ENCODE measurements around the gene KRTAP10-1.

Gene KRTAP10-1

DNA sequence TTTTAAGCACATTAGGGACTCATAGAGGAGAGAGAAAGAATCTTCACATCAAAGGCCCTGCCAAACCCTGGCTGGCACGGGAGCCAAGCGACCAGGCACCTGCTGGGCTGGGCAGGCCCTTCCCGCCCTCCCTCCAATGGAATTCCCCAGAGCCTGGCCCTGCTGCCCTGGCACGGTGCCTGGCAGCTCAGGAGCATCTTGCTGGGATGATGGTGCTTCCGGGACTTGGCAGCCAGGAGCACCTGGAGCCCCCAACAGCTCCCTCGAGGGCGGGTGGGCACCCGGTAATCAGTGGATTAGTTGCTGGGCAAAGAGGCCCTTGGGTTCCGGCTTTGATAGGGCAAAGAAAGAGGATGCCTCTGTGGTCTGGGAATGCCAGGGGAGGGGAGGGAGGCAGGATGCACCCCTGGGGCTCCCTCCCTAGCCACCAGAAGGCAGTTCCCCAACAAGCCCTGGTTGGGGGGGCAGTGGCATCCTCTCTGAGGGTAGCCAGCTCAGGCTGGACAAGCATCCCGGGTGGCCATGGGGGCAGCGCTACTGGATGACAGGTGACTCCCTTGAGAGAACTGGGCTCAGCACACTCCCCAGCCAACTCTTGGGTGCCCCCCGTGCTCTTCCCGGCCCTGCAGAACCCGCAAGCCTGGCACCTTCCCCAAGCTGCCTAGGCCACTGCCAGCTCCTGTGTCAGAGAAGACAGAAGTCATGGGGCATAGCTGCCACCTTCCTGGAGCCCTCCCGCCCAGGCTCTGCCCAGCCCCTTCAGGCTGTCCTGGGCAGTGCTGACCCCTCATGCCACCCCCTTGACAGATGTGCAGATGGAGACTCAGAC lies 26.4 kb downstream of the KRTAP10-1 start:
- Histone ChIP-seq H3K9me3 (ENCODE audit: control insufficient read depth, low read length) (no peaks in the 10 kb centered on the region), H3K4me3 (ENCODE audit: low read length) (no peak overlapping the region), H3K27me3 (ENCODE audit: control insufficient read depth, insufficient read depth, low read length) (peaks cover 10% of the 10 kb centered on the region), H3K4me1 (ENCODE audit: control insufficient read depth, insufficient read depth, low read length) (peaks cover 10% of the 10 kb centered on the region), H3K9ac (ENCODE audit: low read length) (no peak overlapping the region), H3K36me3 (ENCODE audit: control insufficient read depth, insufficient read depth, low read length) (no peaks in the 10 kb centered on the region)

DNA sequence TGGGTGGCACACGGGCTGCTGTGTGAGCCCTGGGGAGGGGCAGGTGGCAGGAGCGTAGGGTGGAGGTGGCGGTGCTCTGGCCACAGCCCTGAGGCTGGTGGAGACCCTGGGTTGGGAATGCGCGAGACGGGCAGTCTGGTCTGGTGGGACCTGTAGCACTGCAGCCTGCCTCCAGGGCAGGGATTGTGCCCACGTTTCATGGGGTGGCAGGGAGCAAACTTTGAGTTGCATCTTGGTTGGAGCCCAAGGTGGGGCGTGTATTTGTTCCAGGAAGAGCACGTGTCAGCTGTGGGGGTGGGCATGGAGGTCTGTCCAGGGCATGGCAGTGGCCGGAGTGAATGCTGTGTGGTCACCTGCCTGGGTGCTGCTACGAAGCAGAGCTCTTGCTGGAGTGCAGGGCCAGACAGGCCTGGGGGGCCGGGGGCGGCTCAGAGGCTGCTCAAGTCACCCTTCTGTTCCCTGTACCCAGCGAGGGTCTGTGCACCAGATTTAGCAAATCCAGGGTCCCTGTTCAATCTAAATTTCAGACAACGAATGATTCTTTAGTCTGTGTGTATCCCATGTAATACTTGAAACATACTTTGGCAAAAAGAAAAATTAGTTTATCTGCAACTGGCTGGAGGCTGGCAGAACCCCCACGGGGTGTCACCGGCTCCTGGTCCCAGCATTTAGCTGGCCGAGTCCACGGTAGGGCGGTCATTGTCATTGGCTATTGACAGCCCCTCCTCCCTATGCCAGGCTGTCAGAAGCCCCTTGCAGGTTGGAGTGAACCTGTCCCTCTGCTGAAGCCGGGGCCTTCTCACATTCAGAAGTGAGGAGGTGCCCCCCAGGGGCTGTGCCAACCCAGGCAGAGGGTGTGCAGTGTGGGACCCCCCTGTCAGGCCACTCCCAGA lies 27.3 kb downstream of the KRTAP10-1 start:
- Histone ChIP-seq H3K27me3 (ENCODE audit: control insufficient read depth, insufficient read depth, low read length) (peaks cover 15% of the 10 kb centered on the region), H3K9ac (ENCODE audit: low read length) (no peak overlapping the region), H3K36me3 (ENCODE audit: control insufficient read depth, insufficient read depth, low read length) (no peaks in the 10 kb centered on the region), H3K4me1 (ENCODE audit: control insufficient read depth, insufficient read depth, low read length) (peaks cover 10% of the 10 kb centered on the region), H3K4me3 (ENCODE audit: low read length) (no peak overlapping the region), H3K9me3 (ENCODE audit: control insufficient read depth, low read length) (no peaks in the 10 kb centered on the region)

DNA sequence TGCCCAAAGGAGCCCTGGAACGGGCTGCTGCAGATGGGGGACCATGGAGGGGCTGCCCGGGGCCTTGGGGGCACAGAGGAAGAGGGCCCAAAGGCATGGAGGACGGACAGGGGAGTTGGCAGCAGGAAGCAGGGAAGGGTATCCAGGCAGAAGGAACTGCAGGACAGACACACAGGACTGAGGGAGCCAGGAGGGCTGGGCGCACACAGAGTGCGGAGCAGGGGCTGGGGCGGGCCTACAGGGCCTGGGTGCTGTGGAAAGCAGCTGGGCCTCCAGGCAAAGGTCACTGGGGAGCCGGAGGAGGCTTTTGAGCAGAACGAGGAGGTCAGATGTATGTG lies 28.1 kb downstream of the KRTAP10-1 start:
- no peaks in the 10 kb centered on the region for H3K9me3 ChIP-seq (ENCODE audit: control insufficient read depth, low read length)
- H3K4me3 ChIP-seq (ENCODE audit: low read length), result no peak overlapping the region
- peaks cover 15% of the 10 kb centered on the region for H3K27me3 ChIP-seq (ENCODE audit: control insufficient read depth, insufficient read depth, low read length)
- no peak overlapping the region for H3K9ac ChIP-seq (ENCODE audit: low read length)
- peaks cover 10% of the 10 kb centered on the region for H3K4me1 ChIP-seq (ENCODE audit: control insufficient read depth, insufficient read depth, low read length)
- no peaks in the 10 kb centered on the region for H3K36me3 ChIP-seq (ENCODE audit: control insufficient read depth, insufficient read depth, low read length)

DNA sequence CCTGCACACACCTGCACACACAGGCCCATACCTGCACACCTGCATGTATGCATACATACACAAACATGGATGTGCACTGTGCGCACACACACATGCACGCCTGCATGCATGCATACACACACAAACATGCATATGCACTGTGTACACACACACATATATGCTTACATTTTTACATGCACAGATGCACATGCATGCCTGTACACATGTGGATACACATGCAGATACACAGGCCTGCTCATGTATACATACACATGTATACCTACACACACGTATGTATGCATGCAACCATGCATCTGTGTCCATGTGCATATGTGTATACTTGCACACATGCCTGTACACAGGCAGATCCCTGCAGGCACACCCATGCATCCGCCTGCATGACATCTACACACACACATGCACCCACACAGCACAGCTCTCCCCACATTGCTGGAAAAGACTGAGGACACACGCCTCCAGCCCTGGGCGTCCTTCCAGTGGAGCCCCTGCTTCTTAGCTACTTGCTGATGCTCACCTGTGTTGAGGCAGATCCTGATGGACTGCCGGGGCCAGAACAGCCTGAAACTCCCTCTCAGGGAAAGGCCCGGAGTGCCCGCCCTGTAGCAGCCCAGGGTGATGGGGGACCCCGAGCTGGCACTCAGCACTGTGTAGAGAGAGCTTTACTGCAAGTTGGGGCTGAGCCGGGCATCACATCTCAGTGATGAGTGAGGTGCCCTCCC lies 28.6 kb downstream of the KRTAP10-1 start:
- H3K4me3 ChIP-seq (ENCODE audit: low read length), result no peak overlapping the region
- H3K9ac ChIP-seq (ENCODE audit: low read length), result no peak overlapping the region
- H3K27me3 ChIP-seq (ENCODE audit: control insufficient read depth, insufficient read depth, low read length), result peaks cover 16% of the 10 kb centered on the region
- H3K36me3 ChIP-seq (ENCODE audit: control insufficient read depth, insufficient read depth, low read length), result no peaks in the 10 kb centered on the region
- peaks cover 10% of the 10 kb centered on the region for H3K4me1 ChIP-seq (ENCODE audit: control insufficient read depth, insufficient read depth, low read length)
- H3K9me3 ChIP-seq (ENCODE audit: control insufficient read depth, low read length), result no peaks in the 10 kb centered on the region

DNA sequence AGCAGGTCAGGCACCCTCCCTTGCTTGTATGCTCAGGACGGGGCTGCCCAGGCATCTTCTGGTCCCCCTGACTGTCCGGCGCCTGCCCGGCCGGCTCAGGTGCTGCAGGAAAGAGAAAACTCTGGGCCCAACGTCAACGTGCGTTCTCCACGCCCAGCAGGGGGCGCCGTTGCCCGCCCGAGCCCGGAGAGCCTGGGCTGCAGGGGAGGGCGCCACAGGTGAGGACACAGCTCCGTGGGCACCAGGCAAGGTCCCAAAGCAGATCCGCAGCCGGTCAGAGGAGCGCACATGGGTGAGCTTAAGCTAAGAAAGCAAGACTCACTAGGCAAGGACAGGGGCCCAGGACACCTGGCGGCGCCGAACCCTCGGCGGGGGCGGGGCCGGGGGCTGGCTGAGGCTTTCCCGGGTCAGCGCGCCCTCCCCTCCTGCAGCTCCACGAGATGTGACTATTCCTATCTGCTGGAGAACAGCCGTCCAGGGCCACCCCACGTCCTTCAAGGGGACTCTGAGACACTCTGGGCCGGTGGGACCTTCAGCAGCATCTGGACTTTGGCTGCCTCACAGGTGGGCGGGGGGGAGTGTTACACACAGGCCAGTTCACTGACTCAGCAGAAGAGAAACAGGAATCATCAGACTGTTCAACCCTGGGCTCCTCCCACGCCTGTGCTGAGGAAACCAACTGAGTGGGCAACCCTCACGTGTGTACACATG lies 29.3 kb downstream of the KRTAP10-1 start:
- H3K4me1 ChIP-seq (ENCODE audit: control insufficient read depth, insufficient read depth, low read length), result peaks cover 10% of the 10 kb centered on the region
- H3K4me3 ChIP-seq (ENCODE audit: low read length), result no peak overlapping the region
- no peaks in the 10 kb centered on the region for H3K36me3 ChIP-seq (ENCODE audit: control insufficient read depth, insufficient read depth, low read length)
- H3K27me3 ChIP-seq (ENCODE audit: control insufficient read depth, insufficient read depth, low read length), result peaks cover 19% of the 10 kb centered on the region
- no peaks in the 10 kb centered on the region for H3K9me3 ChIP-seq (ENCODE audit: control insufficient read depth, low read length)
- H3K9ac ChIP-seq (ENCODE audit: low read length), result no peak overlapping the region

DNA sequence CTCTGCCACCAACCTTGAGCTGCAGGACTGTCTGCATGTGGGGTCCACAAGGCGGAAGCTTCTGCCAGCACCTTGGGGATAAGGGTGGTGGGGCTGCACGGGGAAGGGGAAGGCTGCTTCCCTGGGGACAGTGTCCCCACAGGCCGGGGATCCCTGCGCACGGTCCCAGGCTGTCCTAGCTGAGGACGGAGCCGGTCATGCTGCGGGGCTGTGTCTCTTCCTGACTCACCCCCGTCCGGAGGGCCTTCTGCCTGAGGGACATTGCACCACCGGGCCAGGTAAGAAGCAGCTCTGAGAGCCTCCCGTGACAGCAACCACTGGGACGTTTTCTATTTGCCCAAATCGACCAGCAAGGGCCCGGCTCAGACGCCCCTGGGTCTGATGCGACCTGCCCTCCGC lies 29.9 kb downstream of the KRTAP10-1 start:
- Histone ChIP-seq H3K9ac (ENCODE audit: low read length) (no peak overlapping the region), H3K9me3 (ENCODE audit: control insufficient read depth, low read length) (no peaks in the 10 kb centered on the region), H3K36me3 (ENCODE audit: control insufficient read depth, insufficient read depth, low read length) (no peaks in the 10 kb centered on the region), H3K4me1 (ENCODE audit: control insufficient read depth, insufficient read depth, low read length) (peaks cover 10% of the 10 kb centered on the region), H3K27me3 (ENCODE audit: control insufficient read depth, insufficient read depth, low read length) (peaks cover 19% of the 10 kb centered on the region), H3K4me3 (ENCODE audit: low read length) (no peak overlapping the region)

DNA sequence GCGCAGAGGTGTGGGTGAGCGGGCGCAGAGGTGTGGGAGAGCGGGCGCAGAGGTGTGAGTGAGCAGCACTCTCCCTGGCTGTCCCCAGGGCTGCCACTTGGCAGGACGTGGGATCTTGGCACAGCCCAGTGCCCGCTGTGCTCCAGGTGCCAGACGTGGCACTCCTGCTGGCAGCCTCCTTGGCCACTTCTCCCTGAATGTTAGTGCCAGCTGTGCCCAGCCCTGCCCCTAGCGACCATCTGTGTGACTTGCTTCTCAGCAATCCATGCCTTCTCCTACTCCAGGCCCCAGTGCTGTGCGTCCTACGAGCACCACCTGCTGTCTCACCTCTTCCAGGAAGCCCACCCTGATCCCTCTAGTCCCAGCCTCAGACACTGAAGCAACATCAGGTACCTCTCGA lies 30.5 kb downstream of the KRTAP10-1 start:
- no peaks in the 10 kb centered on the region for H3K36me3 ChIP-seq (ENCODE audit: control insufficient read depth, insufficient read depth, low read length)
- peaks cover 19% of the 10 kb centered on the region for H3K27me3 ChIP-seq (ENCODE audit: control insufficient read depth, insufficient read depth, low read length)
- peaks cover 10% of the 10 kb centered on the region for H3K4me1 ChIP-seq (ENCODE audit: control insufficient read depth, insufficient read depth, low read length)
- no peak overlapping the region for H3K9ac ChIP-seq (ENCODE audit: low read length)
- no peak overlapping the region for H3K4me3 ChIP-seq (ENCODE audit: low read length)
- no peaks in the 10 kb centered on the region for H3K9me3 ChIP-seq (ENCODE audit: control insufficient read depth, low read length)

DNA sequence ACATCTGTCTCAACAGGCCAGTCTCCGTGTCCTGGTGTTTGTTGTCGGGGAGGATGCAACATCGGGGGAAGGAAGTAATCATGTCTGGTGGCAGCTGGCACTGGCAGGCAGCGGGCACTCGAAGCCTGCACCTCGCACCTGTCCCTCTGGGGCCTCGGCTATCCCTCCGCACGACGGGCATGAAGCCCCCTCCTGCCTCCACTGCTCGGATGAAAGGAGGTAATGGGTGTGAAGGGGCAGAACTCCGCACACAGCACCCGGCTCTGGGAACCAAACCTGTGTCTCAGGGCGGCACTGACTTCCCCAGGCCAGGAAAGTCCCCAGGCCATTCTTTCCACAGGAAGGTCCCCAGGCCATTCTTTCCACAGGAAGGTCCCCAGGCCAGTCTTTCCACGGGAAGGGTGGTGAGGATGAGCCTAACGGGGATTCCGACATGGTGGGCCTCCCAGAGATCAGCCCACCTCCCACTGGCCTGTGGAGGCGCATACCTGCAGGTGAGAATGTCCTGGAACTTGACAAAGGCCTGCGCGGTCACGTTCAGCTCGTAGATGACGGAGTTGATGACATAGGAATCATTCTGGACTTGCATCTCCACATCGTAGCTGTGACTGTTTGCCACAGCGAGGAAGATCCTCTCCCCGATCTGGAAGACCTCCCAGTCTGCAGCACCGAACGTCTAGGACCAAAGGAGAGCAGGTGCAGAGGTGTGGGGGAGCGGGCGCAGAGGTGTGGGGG lies 31.1 kb downstream of the KRTAP10-1 start:
- H3K4me1 ChIP-seq (ENCODE audit: control insufficient read depth, insufficient read depth, low read length), result peaks cover 10% of the 10 kb centered on the region
- no peaks in the 10 kb centered on the region for H3K9me3 ChIP-seq (ENCODE audit: control insufficient read depth, low read length)
- no peaks in the 10 kb centered on the region for H3K36me3 ChIP-seq (ENCODE audit: control insufficient read depth, insufficient read depth, low read length)
- no peak overlapping the region for H3K4me3 ChIP-seq (ENCODE audit: low read length)
- no peak overlapping the region for H3K9ac ChIP-seq (ENCODE audit: low read length)
- peaks cover 19% of the 10 kb centered on the region for H3K27me3 ChIP-seq (ENCODE audit: control insufficient read depth, insufficient read depth, low read length)

DNA sequence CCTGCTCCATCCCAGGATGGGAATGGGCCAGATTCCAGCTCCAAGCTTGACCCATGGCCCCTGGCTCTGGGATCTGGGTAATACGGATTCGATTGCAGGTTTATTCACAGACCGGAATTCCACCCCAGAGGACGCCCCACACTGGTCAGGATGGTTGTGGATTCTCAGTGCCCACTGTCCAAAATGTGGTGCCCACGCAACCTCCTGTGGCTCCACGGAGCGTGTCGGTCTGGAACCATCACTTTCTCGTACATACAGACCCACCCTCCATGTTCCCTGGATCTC lies 31.6 kb downstream of the KRTAP10-1 start:
- Histone ChIP-seq H3K9me3 (ENCODE audit: control insufficient read depth, low read length) (no peaks in the 10 kb centered on the region), H3K4me3 (ENCODE audit: low read length) (no peak overlapping the region), H3K27me3 (ENCODE audit: control insufficient read depth, insufficient read depth, low read length) (peaks cover 19% of the 10 kb centered on the region), H3K4me1 (ENCODE audit: control insufficient read depth, insufficient read depth, low read length) (peaks cover 10% of the 10 kb centered on the region), H3K36me3 (ENCODE audit: control insufficient read depth, insufficient read depth, low read length) (no peaks in the 10 kb centered on the region), H3K9ac (ENCODE audit: low read length) (no peak overlapping the region)

DNA sequence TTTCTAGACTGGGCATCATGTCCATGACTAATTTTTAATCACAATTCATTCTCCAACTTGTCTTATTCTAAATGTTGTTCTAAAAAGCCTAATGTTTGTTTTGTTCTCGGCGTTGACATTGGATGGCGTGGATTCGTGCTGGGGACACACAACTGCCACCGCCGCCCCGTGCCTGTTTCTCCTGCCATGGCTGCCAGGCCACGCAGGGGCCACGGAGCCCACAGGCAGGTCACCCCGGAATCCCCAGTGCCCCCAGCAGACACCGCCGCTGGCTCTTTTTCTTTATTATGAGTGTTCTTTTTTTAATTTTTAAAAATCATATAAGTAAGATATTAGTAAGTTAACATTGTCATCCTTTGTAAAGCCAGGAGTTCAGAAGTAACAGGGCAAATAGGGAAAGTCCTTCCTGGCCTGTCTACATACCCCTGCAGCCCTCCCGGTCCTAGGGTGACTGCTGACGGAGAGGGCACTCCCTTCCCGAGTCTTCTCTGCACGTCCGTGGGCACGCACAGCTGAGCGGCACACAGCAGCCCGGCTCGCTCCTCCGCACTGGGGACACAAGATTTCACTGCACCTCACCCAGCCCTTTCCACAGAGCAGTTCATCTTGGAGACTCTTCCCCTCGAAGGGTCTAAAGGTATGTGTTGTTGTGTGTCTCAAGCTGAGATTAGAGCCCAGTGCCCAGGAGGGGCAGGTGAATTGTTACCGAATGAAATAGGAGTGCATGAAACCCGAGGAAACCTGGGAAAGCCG lies 32.1 kb downstream of the KRTAP10-1 start:
- no peaks in the 10 kb centered on the region for H3K36me3 ChIP-seq (ENCODE audit: control insufficient read depth, insufficient read depth, low read length)
- no peak overlapping the region for H3K9ac ChIP-seq (ENCODE audit: low read length)
- H3K4me1 ChIP-seq (ENCODE audit: control insufficient read depth, insufficient read depth, low read length), result peaks cover 10% of the 10 kb centered on the region
- no peaks in the 10 kb centered on the region for H3K9me3 ChIP-seq (ENCODE audit: control insufficient read depth, low read length)
- H3K4me3 ChIP-seq (ENCODE audit: low read length), result no peak overlapping the region
- H3K27me3 ChIP-seq (ENCODE audit: control insufficient read depth, insufficient read depth, low read length), result peaks cover 19% of the 10 kb centered on the region
